ENCODE measurements around the gene TYW1. TPM values are rescaled to one million over a fixed set of nuclear protein-coding genes. Genes with fewer than 3 reads are reported as not detected.

TYW1 gene
- total and polyA plus RNA-seq, 2 of the 8 experiments (the other 6 are each of a cell fraction or from before 2014, with no cell fraction given) = 8.8 to 16.2 TPM

GRCh38 chr7:66974986-66975590 is 21.5 kb upstream of the TYW1 start:
- H2BK5ac ChIP-seq (ENCODE audit: low read depth, low read length) = no peak overlapping the region
- H2BK20ac ChIP-seq (ENCODE audit: low read length) = no peak overlapping the region
- peaks cover 0 to 1% (median 0%) of the 10 kb centered on the region in 4 experiments; a peak in 1 of 7 replicates for H3K4me1 ChIP-seq (replicated peaks in 1 of 4; ENCODE audit: control insufficient read depth in 3 of 4, insufficient read depth in 4 of 4, low read length in 3 of 4)
- POLR2A ChIA-PET (ENCODE audit: partially characterized antibody) = no interaction called here
- H3K9ac ChIP-seq (replicated peaks in 1 of 4; ENCODE audit: extremely low read depth in 1 of 4, low read depth in 3 of 4, low read length in 3 of 4) = no peak overlapping the region
- no peaks in the 10 kb centered on the region for H4K20me1 ChIP-seq (replicated peaks in 1 of 2; ENCODE audit: control insufficient read depth in 1 of 2, insufficient read depth in 2 of 2, low read length in 2 of 2)
- no peak overlapping the region for H2AFZ ChIP-seq (ENCODE audit: low read length)
- FAIRE-seq (no peak), DNase-seq (ENCODE audit: low read depth in 1 of 2, low spot score in 2 of 2) (no peak)
- no peak overlapping the region for H2BK120ac ChIP-seq (replicated peaks; ENCODE audit: low read depth, low read length)
- 87% methylated on average over 15 of the region's 15 CpGs; no CpG with 5 or more reads in 1 of the 2 experiments for WGBS, 2 experiments (ENCODE audit: extremely low coverage in 1 of 2, insufficient coverage in 1 of 2, insufficient read length in 1 of 2, insufficient replicate concordance in 2 of 2, low coverage in 1 of 2, low lambda C conversion rate in 2 of 2, missing lambda C conversion rate in 1 of 2)
- no peaks in the 10 kb centered on the region for H3K79me1 ChIP-seq (ENCODE audit: low read depth, low read length)
- H3K4me2 ChIP-seq (ENCODE audit: insufficient read depth in 1 of 2, low read depth in 2 of 2, low read length in 2 of 2) = no peak overlapping the region
- no peaks in the 10 kb centered on the region for H3K23me2 ChIP-seq (ENCODE audit: low read depth, low read length)
- H4K91ac ChIP-seq (replicated peaks; ENCODE audit: insufficient read length, low read length) = no peak overlapping the region
- H3K56ac ChIP-seq (replicated peaks; ENCODE audit: insufficient read length, low read depth, low read length) = no peak overlapping the region
- H4K5ac ChIP-seq (ENCODE audit: insufficient read length, low read depth, low read length) = no peak overlapping the region
- H3K36me3 ChIP-seq (ENCODE audit: control insufficient read depth in 2 of 4, insufficient read depth in 4 of 4, low read length in 3 of 4) = no peaks in the 10 kb centered on the region
- H2BK12ac ChIP-seq (ENCODE audit: low read depth, low read length) = no peak overlapping the region
- no peak overlapping the region for H2BK15ac ChIP-seq (ENCODE audit: low read length)
- CTCF ChIA-PET (ENCODE audit: partially characterized antibody) = no interaction called here
- no peak overlapping the region for H3K23ac ChIP-seq (ENCODE audit: insufficient read length)
- H2AK5ac ChIP-seq (ENCODE audit: low read depth, low read length) = no peak overlapping the region
- no peaks in the 10 kb centered on the region for H3K79me2 ChIP-seq (ENCODE audit: control insufficient read depth in 1 of 2, insufficient read depth in 2 of 2, low read length in 2 of 2)
- no peak overlapping the region for H3K4ac ChIP-seq (replicated peaks; ENCODE audit: insufficient read length, low read depth, low read length)
- H3K9me3 ChIP-seq (ENCODE audit: insufficient read depth in 2 of 2, low read depth in 1 of 2, low read length in 1 of 2) = peaks cover 0 to 3% of the 10 kb centered on the region in 2 experiments; a peak in 2 of 4 replicates
- H4K8ac ChIP-seq (ENCODE audit: extremely low read depth, insufficient read depth, low read length) = peak overlapping the region; percentile 65; the same call in 1 of the 2 replicates
- no peak overlapping the region for H3K4me3 ChIP-seq (ENCODE audit: extremely low read depth in 1 of 4, insufficient read depth in 2 of 4, low read depth in 3 of 4, low read length in 4 of 4)
- no peaks in the 10 kb centered on the region for H3K27me3 ChIP-seq (replicated peaks in 1 of 4; ENCODE audit: control insufficient read depth in 3 of 4, extremely low read depth in 1 of 4, insufficient read depth in 3 of 4, low read length in 3 of 4)
- no peak overlapping the region for H3K18ac ChIP-seq (ENCODE audit: extremely low read depth, low read length)
- H3K14ac ChIP-seq (ENCODE audit: insufficient read length) = no peak overlapping the region
- no peak overlapping the region for H3K27ac ChIP-seq (ENCODE audit: low read depth, low read length)
- TF ChIP-seq KDM5A (IDR thresholded peaks at IDR 0.05; ENCODE audit: low read length) (no peak), TBP (IDR thresholded peaks at IDR 0.05; ENCODE audit: low read depth, low read length) (peak; percentile 61; the same call in 1 of the 2 replicates), SP1 (IDR thresholded peaks at IDR 0.05; ENCODE audit: low read depth, low read length) (peak; percentile 65)

Data from H1 (cell line).